Right lobe of liver (tissue), 4 donors: ENCODE data around the gene TXNDC15.

Experiments
- CTCF ChIP-seq, 4 donors: fragments of 200-600 bp in 3 of 4; fragments of 450-650 bp in 1 of 4; IDR thresholded peaks; one replicate each; pipeline versions ENCODE4 v1.5.1 to v1.8.0; 2016 to 2022; ENCODE audit warnings: antibody characterized with exemption in 4 of 4, mild to moderate bottlenecking in 2 of 4
- POLR2A ChIP-seq: fragments of 450-650 bp; IDR thresholded peaks from one replicate; pipeline ENCODE4 v1.6.1; 2017; ENCODE audit warnings: antibody characterized with exemption, mild to moderate bottlenecking
- donor health status: DM: no; HTN: no; CAD: no.
- donor health status: DM: no; HTN: no; CAD: no.
- donor health status: DM: no; HTN: yes; CAD: no.

GRCh38 chr5:134893748-134894505 lies 19.8 kb downstream of the TXNDC15 start:
- TF ChIP-seq POLR2A (no peak), CTCF (IDR thresholded peaks at IDR 0.05) (no peak)
